ENCODE results near the gene ADAR. TPM values are rescaled to one million over a fixed set of nuclear protein-coding genes. Genes with fewer than 3 reads are reported as not detected.

The ADAR gene
- total RNA-seq, 1 donor from 2014 or later, result 142 TPM

Other genes starting within 250 kb of the ADAR start
- gene IL6R, start 202.8 kb downstream of the ADAR start, total RNA-seq, result 13.9 and 14.6 TPM in 2 replicates
- gene TDRD10, start 106.0 kb downstream of the ADAR start, total RNA-seq, result 0.10 TPM in 1 of 2 replicates, not detected in the other
- gene SHE, start 105.8 kb downstream of the ADAR start, total RNA-seq, result 0.17 and 0.35 TPM in 2 replicates
- 19.1 and 41.2 TPM in 2 replicates for gene UBE2Q1, start 49.5 kb downstream of the ADAR start, total RNA-seq
- gene CHRNB2, start 40.4 kb downstream of the ADAR start, total RNA-seq, result 0.17 and 0.55 TPM in 2 replicates

All from renal cortical epithelial cell (primary cell).